HepG2 (cell line): ENCODE results near the gene ANO3. TPM values are rescaled to one million over a fixed set of nuclear protein-coding genes. Genes with fewer than 3 reads are reported as not detected.

Source experiments
- ATAC-seq: fragments of 200-7000 bp; cut with Tn5 transposase; 3 replicates; pipeline ENCODE4 v1.9.1; 2020; ENCODE audit warnings: mild to moderate bottlenecking, moderate library complexity
- BruUV-seq: library from RNA; stranded (reverse); fragments of 400-500 nt; replicated peaks from 2 replicates; lab custom pipeline; 2021; lab: Mats Ljungman, UMichigan
- CTCF ChIA-PET: fragments of 300-600 bp; formaldehyde crosslinking; extraction: SDS; loops from one replicate; lab custom pipeline; 2021; ENCODE audit warnings: low total read pairs, inconsistent platforms, low intra/inter-chr PET ratio; lab: Yijun Ruan, JAX
- POLR2A ChIA-PET: fragments of 350-600 bp; sonication (Branson Sonifier 250); formaldehyde crosslinking; loops from one replicate; lab custom pipeline; 2020; ENCODE audit warnings: antibody characterized with exemption, inconsistent platforms; lab: Yijun Ruan, JAX
- DNase-seq: peaks from one replicate; pipeline ENCODE4 v3.0.0-alpha.2; 2015; ENCODE audit warnings: low spot score
- FAIRE-seq: peaks from 3 replicates; lab custom pipeline; 2011; peaks lifted over from hg19 to GRCh38; lab: Jason Lieb, UNC
- H2AFZ ChIP-seq: one replicate; pipeline ENCODE4 v1.6.1; 2011; ENCODE audit warnings: low read length, inconsistent platforms
- H3K27ac ChIP-seq: fragments of 300-600 bp; 3 replicates; pipeline ENCODE4 v1.8.0; 2011; ENCODE audit warnings: mixed run types, mild to moderate bottlenecking, mixed read lengths, low read length, inconsistent platforms; ENCODE audit not compliant: insufficient read depth; ENCODE audit errors: extremely low read length
- H3K27me3 ChIP-seq, 2 experiments: fragments of 200-600 bp in 1 of 2; 2 replicates in 1 of 2; 3 replicates in 1 of 2; pipeline versions ENCODE4 v1.6.0 to v1.8.0; 2011; ENCODE audit warnings: low read length in 2 of 2, mild to moderate bottlenecking in 2 of 2, moderate library complexity in 2 of 2, inconsistent platforms in 1 of 2; ENCODE audit not compliant: insufficient read depth in 2 of 2, control insufficient read depth in 1 of 2
- H3K36me3 ChIP-seq, 2 experiments: fragments of 200-600 bp in 1 of 2; replicated peaks in 1 of 2; 2 replicates in 1 of 2; 3 replicates in 1 of 2; pipeline versions ENCODE4 v1.5.1 to v1.8.0; 2011; ENCODE audit warnings: low read length in 2 of 2, inconsistent platforms in 1 of 2; ENCODE audit not compliant: insufficient read depth in 2 of 2, control insufficient read depth in 1 of 2
- H3K4me1 ChIP-seq: 2 replicates; pipeline ENCODE4 v1.5.1; 2012; ENCODE audit warnings: low read length, inconsistent platforms; ENCODE audit not compliant: insufficient read depth
- H3K4me2 ChIP-seq: 2 replicates; pipeline ENCODE4 v1.6.0; 2011; ENCODE audit warnings: low read depth, low read length, inconsistent platforms
- H3K4me3 ChIP-seq, 3 experiments: fragments of 200-600 bp in 1 of 3; sonication (generic), shearing (Covaris generic) in 1 of 3; replicated peaks in 1 of 3; 2 replicates each; pipeline ENCODE4 v1.5.1; 2011 to 2016; ENCODE audit warnings: low read length in 3 of 3, inconsistent platforms in 2 of 3, low read depth in 2 of 3, mild to moderate bottlenecking in 2 of 3, control low read depth in 1 of 3, mixed read lengths in 1 of 3; ENCODE audit not compliant: insufficient read depth in 1 of 3
- H3K79me2 ChIP-seq: one replicate; pipeline ENCODE4 v1.6.1; 2011; ENCODE audit warnings: low read length, inconsistent platforms; ENCODE audit not compliant: insufficient read depth
- H3K9ac ChIP-seq: 2 replicates; pipeline ENCODE4 v1.6.0; 2011; ENCODE audit warnings: mild to moderate bottlenecking, low read depth, low read length, inconsistent platforms; ENCODE audit not compliant: insufficient read depth
- H3K9me3 ChIP-seq: 2 replicates; pipeline ENCODE4 v1.5.1; 2012; ENCODE audit warnings: mild to moderate bottlenecking, low read length
- H4K20me1 ChIP-seq: 2 replicates; pipeline ENCODE4 v1.6.0; 2011; ENCODE audit warnings: inconsistent platforms, mild to moderate bottlenecking, low read length, moderate library complexity; ENCODE audit not compliant: insufficient read depth
- MAFF ChIP-seq: IDR thresholded peaks from 2 replicates; pipeline ENCODE4 v1.6.1; 2011; ENCODE audit warnings: low read depth, low read length, improper control_type of control experiment
- MAFK ChIP-seq, 2 experiments: IDR thresholded peaks in 1 of 2; conservative IDR thresholded peaks in 1 of 2; 2 replicates each; pipeline ENCODE4 v1.6.1; 2011; ENCODE audit warnings: improper control_type of control experiment in 2 of 2, low read length in 2 of 2
- ZNF766 ChIP-seq: sonication (generic); formaldehyde crosslinking; IDR thresholded peaks from 2 replicates; pipeline ENCODE4 v1.5.0; 2020; ENCODE audit warnings: missing genetic modification reagents, borderline replicate concordance
- WGBS: methylation state at CpG from one replicate; pipeline ENCODE4 v1.1.6; 2017; ENCODE audit warnings: low lambda C conversion rate; 5-methylcytosine and 5-hydroxymethylcytosine counted together
- in situ Hi-C: cut with HindIII; loops from 2 replicates; pipeline ENCODE4 v1.10.0; 2017; ENCODE audit warnings: low pct_unique_long_range_greater_than_20kb; ENCODE audit not compliant: extremely low pct_ligation_motif_present
- intact Hi-C: fragments of 100-400 bp; cut with micrococcal nuclease; formaldehyde crosslinking; loops from one replicate; pipeline ENCODE4 v1.10.0; 2022; ENCODE audit not compliant: unreplicated experiment
- polyA plus RNA-seq, 8 experiments: library from polyadenylated mRNA; depleted of rRNA in 3 of 8; stranded (reverse) in 7 of 8; unstranded in 1 of 8; fragments of >200 nt; fragmentation: Illumina TruSeq in 4 of 8; extraction: Trizol in 4 of 8; gene quantifications; 2 replicates each; pipeline versions ENCODE4 v1.2.1 to v1.2.3, GENCODE V29; 2011 to 2016; ENCODE audit warnings: low read depth in 4 of 8, missing spikeins in 1 of 8, mixed read lengths in 1 of 8; ENCODE audit not compliant: insufficient read depth in 1 of 8
- total RNA-seq, 5 experiments: library from RNA; depleted of rRNA; stranded (reverse); fragments of >200 nt; fragmentation: Illumina TruSeq; extraction: Trizol; gene quantifications; 2 replicates each; pipeline ENCODE4 v1.2.3, GENCODE V29; 2016; ENCODE audit warnings: low read depth in 1 of 5
- TF ChIP-seq, protein P1 (sequence below): IDR thresholded peaks from 2 replicates; pipeline ENCODE4 v1.6.1; 2016; ENCODE audit warnings: missing biosample characterization, missing genetic modification reagents, low read depth

Gene ANO3
- total and polyA plus RNA-seq, 2 of the 13 experiments (the other 11 are each of a cell fraction or from before 2014, with no cell fraction given), result 0.17 to 0.44 TPM

DNA sequence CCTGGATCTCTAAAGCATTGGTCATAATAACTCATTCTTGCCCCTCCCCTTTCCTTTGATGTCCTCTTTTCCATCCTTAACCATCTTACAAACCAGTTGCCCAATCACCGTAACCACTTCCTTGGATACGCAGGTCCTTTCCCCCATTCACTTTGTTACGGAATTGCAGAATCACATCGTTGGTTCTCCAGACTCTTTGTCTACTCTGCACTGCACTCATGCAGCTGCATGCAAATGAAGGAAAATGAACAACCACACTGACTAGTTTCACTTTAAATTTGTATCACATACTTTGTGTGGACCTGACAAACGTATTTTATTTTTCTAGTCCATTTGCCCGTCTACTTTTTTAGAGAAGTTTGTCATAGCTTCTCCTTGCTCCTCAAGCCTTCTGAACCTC, 320.0 kb downstream of the ANO3 start:
- ChIA-PET CTCF (no interaction called here), POLR2A (no interaction called here)
- in situ Hi-C loops, result no loop called here
- Histone ChIP-seq H3K4me2 (no peak overlapping the region), H3K36me3 (no peaks in the 10 kb centered on the region), H3K4me3 (no peak overlapping the region), H3K27ac (no peak overlapping the region), H2AFZ (no peak overlapping the region), H3K79me2 (no peaks in the 10 kb centered on the region), H3K9ac (no peak overlapping the region), H4K20me1 (no peaks in the 10 kb centered on the region), H3K4me1 (no peaks in the 10 kb centered on the region), H3K9me3 (no peaks in the 10 kb centered on the region), H3K27me3 (no peaks in the 10 kb centered on the region; a peak in 1 of 5 replicates)
- ATAC-seq, result no peak
- FAIRE-seq, result no peak
- intact Hi-C loops, result no loop called here
- WGBS, result 40% methylated on average over 6 of the region's 6 CpGs
- DNase-seq, result no peak
- no TSS peak for BruUV-seq
- TF ChIP-seq, protein P1, sequence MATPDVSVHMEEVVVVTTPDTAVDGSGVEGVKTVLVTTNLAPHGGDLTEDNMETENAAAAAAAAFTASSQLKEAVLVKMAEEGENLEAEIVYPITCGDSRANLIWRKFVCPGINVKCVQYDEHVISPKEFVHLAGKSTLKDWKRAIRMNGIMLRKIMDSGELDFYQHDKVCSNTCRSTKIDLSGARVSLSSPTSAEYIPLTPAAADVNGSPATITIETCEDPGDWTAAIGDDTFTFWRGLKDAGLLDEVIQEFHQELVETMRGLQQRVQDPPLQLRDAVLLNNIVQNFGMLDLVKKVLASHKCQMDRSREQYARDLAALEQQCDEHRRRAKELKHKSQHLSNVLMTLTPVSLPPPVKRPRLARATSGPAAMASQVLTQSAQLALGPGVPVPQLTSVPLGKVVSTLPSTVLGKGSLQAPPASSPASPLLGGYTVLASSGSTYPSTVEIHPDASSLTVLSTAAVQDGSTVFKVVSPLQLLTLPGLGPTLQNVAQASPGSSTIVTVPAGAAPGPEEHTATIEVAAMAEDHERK (CRISPR knock-in tag), result no peak

DNA sequence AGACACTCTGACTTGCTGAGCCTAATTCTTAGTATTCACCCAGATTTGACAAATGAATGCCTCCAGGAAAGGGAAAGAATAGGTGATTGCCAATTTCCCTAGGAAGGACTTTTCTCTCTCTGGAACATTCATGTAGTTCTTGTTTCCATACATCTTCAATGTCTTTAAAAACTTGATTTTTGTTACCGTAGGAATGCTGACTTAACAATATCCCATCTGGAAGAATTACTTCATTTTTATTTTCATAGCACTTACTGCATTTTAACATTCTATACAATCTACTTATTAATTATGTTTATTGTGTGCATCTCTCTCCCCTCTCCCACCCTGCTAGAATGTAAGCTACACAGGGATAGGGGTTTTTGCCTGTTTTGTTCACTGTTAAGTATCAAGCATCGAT, 323.4 kb downstream of the ANO3 start:
- no peak for DNase-seq
- H3K9ac ChIP-seq, result no peak overlapping the region
- TF ChIP-seq ZNF766 (CRISPR knock-in tag) (no peak), MAFF (peak; percentile 77), MAFK (conservative IDR thresholded peaks at IDR 0.05 in 1 of 2, IDR thresholded peaks at IDR 0.05 in 1 of 2; ENCODE audit: low read length in 2 of 2) (peak; percentile 51 to 88; a peak in 3 of 4 replicates)
- ChIA-PET POLR2A (no interaction called here), CTCF (no interaction called here)
- H3K9me3 ChIP-seq, result no peaks in the 10 kb centered on the region
- in situ Hi-C loops (no loop called here), intact Hi-C loops (no loop called here)
- 21% methylated on average over 2 of the region's 2 CpGs for WGBS
- H2AFZ ChIP-seq, result no peak overlapping the region
- no peak for FAIRE-seq
- no peak overlapping the region for H3K4me2 ChIP-seq
- no peaks in the 10 kb centered on the region for H3K79me2 ChIP-seq
- H3K4me3 ChIP-seq, result no peak overlapping the region
- no peak for ATAC-seq
- H4K20me1 ChIP-seq, result no peaks in the 10 kb centered on the region
- H3K27me3 ChIP-seq, result no peaks in the 10 kb centered on the region; a peak in 1 of 5 replicates
- no peaks in the 10 kb centered on the region for H3K36me3 ChIP-seq
- no peaks in the 10 kb centered on the region for H3K4me1 ChIP-seq
- H3K27ac ChIP-seq, result no peak overlapping the region
- BruUV-seq, result no TSS peak
